ENCODE results near the gene CAMTA1.

Gene CAMTA1

GRCh38 chr1:6971699-6972098, 186.4 kb downstream of the CAMTA1 start:
- Histone ChIP-seq H3K79me2 (ENCODE audit: control insufficient read depth, insufficient read depth, low read length, poor library complexity) (no peaks in the 10 kb centered on the region), H3K36me3 (ENCODE audit: control insufficient read depth in 1 of 2, insufficient read depth in 2 of 2, low read length in 2 of 2) (no peaks in the 10 kb centered on the region), H3K4me3 (ENCODE audit: low read depth, low read length) (no peak overlapping the region), H2BK120ac (ENCODE audit: insufficient read depth, low read length, poor library complexity) (no peak overlapping the region), H3K27me3 (ENCODE audit: insufficient read depth, low read length) (no peaks in the 10 kb centered on the region), H4K12ac (ENCODE audit: low read depth, low read length) (no peak overlapping the region), H2BK5ac (ENCODE audit: low read depth, low read length, poor library complexity) (no peak overlapping the region), H2BK12ac (ENCODE audit: low read length) (no peak overlapping the region), H3K79me1 (ENCODE audit: low read length) (no peaks in the 10 kb centered on the region), H3K4me2 (ENCODE audit: low read length) (no peak overlapping the region), H3K9ac (ENCODE audit: low read length) (no peak overlapping the region), H3K23ac (ENCODE audit: low read length) (no peak overlapping the region), H2AFZ (ENCODE audit: insufficient read depth, low read length, poor library complexity) (no peak overlapping the region), H3K4me1 (ENCODE audit: control insufficient read depth in 1 of 2, insufficient read depth in 2 of 2, low read length in 2 of 2) (no peaks in the 10 kb centered on the region), H3K9me3 (ENCODE audit: insufficient read depth, low read depth, low read length) (no peaks in the 10 kb centered on the region), H3K18ac (ENCODE audit: low read length) (no peak overlapping the region), H4K91ac (ENCODE audit: low read depth, low read length) (no peak overlapping the region), H3K14ac (ENCODE audit: low read length) (no peak overlapping the region), H3K27ac (ENCODE audit: low read depth, low read length) (no peak overlapping the region), H4K8ac (ENCODE audit: low read depth, low read length) (no peak overlapping the region), H2AK5ac (ENCODE audit: low read length) (no peak overlapping the region), H3K4ac (ENCODE audit: low read depth, low read length) (no peak overlapping the region)
- DNase-seq, result no peak
- no CpG with 5 or more reads among the region's 11 CpGs for WGBS (ENCODE audit: extremely low coverage, insufficient coverage, insufficient read length)

- whole genome bisulfite sequencing (ENCODE audit: extremely low coverage, insufficient coverage, insufficient read length), result no CpG with 5 or more reads among the region's 4 CpGs
- H3K4ac ChIP-seq (ENCODE audit: low read depth, low read length), result no peak overlapping the region
Observed at GRCh38 chr1:6972399-6972798, 187.1 kb downstream of the CAMTA1 start.

GRCh38 chr1:6975331-6976043, 190.2 kb downstream of the CAMTA1 start:
- Histone ChIP-seq H2BK12ac (ENCODE audit: low read length) (no peak overlapping the region), H3K79me1 (ENCODE audit: low read length) (no peaks in the 10 kb centered on the region), H3K36me3 (ENCODE audit: control insufficient read depth in 1 of 2, insufficient read depth in 2 of 2, low read length in 2 of 2) (no peaks in the 10 kb centered on the region), H4K91ac (ENCODE audit: low read depth, low read length) (no peak overlapping the region), H3K4ac (ENCODE audit: low read depth, low read length) (no peak overlapping the region), H3K4me2 (ENCODE audit: low read length) (no peak overlapping the region), H3K27ac (ENCODE audit: low read depth, low read length) (no peak overlapping the region), H3K9me3 (ENCODE audit: insufficient read depth, low read depth, low read length) (peaks cover 3% of the 10 kb centered on the region), H3K18ac (ENCODE audit: low read length) (no peak overlapping the region), H3K4me1 (ENCODE audit: control insufficient read depth in 1 of 2, insufficient read depth in 2 of 2, low read length in 2 of 2) (no peaks in the 10 kb centered on the region), H2AK5ac (ENCODE audit: low read length) (no peak overlapping the region), H2AFZ (ENCODE audit: insufficient read depth, low read length, poor library complexity) (no peak overlapping the region), H3K14ac (ENCODE audit: low read length) (no peak overlapping the region), H4K12ac (ENCODE audit: low read depth, low read length) (no peak overlapping the region), H4K8ac (ENCODE audit: low read depth, low read length) (no peak overlapping the region), H2BK120ac (ENCODE audit: insufficient read depth, low read length, poor library complexity) (no peak overlapping the region), H3K27me3 (ENCODE audit: insufficient read depth, low read length) (no peaks in the 10 kb centered on the region), H2BK5ac (ENCODE audit: low read depth, low read length, poor library complexity) (no peak overlapping the region), H3K79me2 (ENCODE audit: control insufficient read depth, insufficient read depth, low read length, poor library complexity) (no peaks in the 10 kb centered on the region), H3K9ac (ENCODE audit: low read length) (no peak overlapping the region), H3K23ac (ENCODE audit: low read length) (no peak overlapping the region), H3K4me3 (ENCODE audit: low read depth, low read length) (no peak overlapping the region)
- DNase-seq, result no peak
- WGBS (ENCODE audit: extremely low coverage, insufficient coverage, insufficient read length), result no CpG with 5 or more reads among the region's 16 CpGs

More at GRCh38 chr1:6972399-6972798, 187.1 kb downstream of the CAMTA1 start:
- no peak overlapping the region for H2AFZ ChIP-seq (ENCODE audit: insufficient read depth, low read length, poor library complexity)
- no peaks in the 10 kb centered on the region for H3K36me3 ChIP-seq (ENCODE audit: control insufficient read depth in 1 of 2, insufficient read depth in 2 of 2, low read length in 2 of 2)
- no peak overlapping the region for H4K91ac ChIP-seq (ENCODE audit: low read depth, low read length)
- no peak overlapping the region for H3K4me2 ChIP-seq (ENCODE audit: low read length)
- DNase-seq, result no peak
- no peaks in the 10 kb centered on the region for H3K9me3 ChIP-seq (ENCODE audit: insufficient read depth, low read depth, low read length)
- no peaks in the 10 kb centered on the region for H3K79me1 ChIP-seq (ENCODE audit: low read length)
- no peak overlapping the region for H3K18ac ChIP-seq (ENCODE audit: low read length)
- H3K27me3 ChIP-seq (ENCODE audit: insufficient read depth, low read length), result no peaks in the 10 kb centered on the region
- H3K4me1 ChIP-seq (ENCODE audit: control insufficient read depth in 1 of 2, insufficient read depth in 2 of 2, low read length in 2 of 2), result no peaks in the 10 kb centered on the region
- H2BK12ac ChIP-seq (ENCODE audit: low read length), result no peak overlapping the region
- H4K12ac ChIP-seq (ENCODE audit: low read depth, low read length), result no peak overlapping the region
- H2AK5ac ChIP-seq (ENCODE audit: low read length), result no peak overlapping the region
- H4K8ac ChIP-seq (ENCODE audit: low read depth, low read length), result no peak overlapping the region
- H2BK120ac ChIP-seq (ENCODE audit: insufficient read depth, low read length, poor library complexity), result no peak overlapping the region
- no peak overlapping the region for H3K23ac ChIP-seq (ENCODE audit: low read length)
- H3K14ac ChIP-seq (ENCODE audit: low read length), result no peak overlapping the region
- H3K27ac ChIP-seq (ENCODE audit: low read depth, low read length), result no peak overlapping the region
- no peak overlapping the region for H3K9ac ChIP-seq (ENCODE audit: low read length)
- H3K4me3 ChIP-seq (ENCODE audit: low read depth, low read length), result no peak overlapping the region
- H3K79me2 ChIP-seq (ENCODE audit: control insufficient read depth, insufficient read depth, low read length, poor library complexity), result no peaks in the 10 kb centered on the region
- no peak overlapping the region for H2BK5ac ChIP-seq (ENCODE audit: low read depth, low read length, poor library complexity)

- Histone ChIP-seq H2BK120ac (ENCODE audit: insufficient read depth, low read length, poor library complexity) (no peak overlapping the region), H3K9me3 (ENCODE audit: insufficient read depth, low read depth, low read length) (peaks cover 3% of the 10 kb centered on the region)
- no CpG with 5 or more reads among the region's 6 CpGs for WGBS (ENCODE audit: extremely low coverage, insufficient coverage, insufficient read length)
Observed at GRCh38 chr1:6976044-6976375, 190.8 kb downstream of the CAMTA1 start.

More at GRCh38 chr1:6976044-6976375, 190.8 kb downstream of the CAMTA1 start:
- Histone ChIP-seq H3K23ac (ENCODE audit: low read length) (no peak overlapping the region), H3K9ac (ENCODE audit: low read length) (no peak overlapping the region), H3K14ac (ENCODE audit: low read length) (no peak overlapping the region), H3K79me1 (ENCODE audit: low read length) (no peaks in the 10 kb centered on the region), H3K36me3 (ENCODE audit: control insufficient read depth in 1 of 2, insufficient read depth in 2 of 2, low read length in 2 of 2) (no peaks in the 10 kb centered on the region), H3K79me2 (ENCODE audit: control insufficient read depth, insufficient read depth, low read length, poor library complexity) (no peaks in the 10 kb centered on the region), H2AK5ac (ENCODE audit: low read length) (no peak overlapping the region), H4K12ac (ENCODE audit: low read depth, low read length) (no peak overlapping the region), H2AFZ (ENCODE audit: insufficient read depth, low read length, poor library complexity) (no peak overlapping the region), H3K4me3 (ENCODE audit: low read depth, low read length) (no peak overlapping the region), H2BK5ac (ENCODE audit: low read depth, low read length, poor library complexity) (no peak overlapping the region), H3K27me3 (ENCODE audit: insufficient read depth, low read length) (no peaks in the 10 kb centered on the region), H3K18ac (ENCODE audit: low read length) (no peak overlapping the region), H3K4me2 (ENCODE audit: low read length) (no peak overlapping the region), H4K8ac (ENCODE audit: low read depth, low read length) (no peak overlapping the region), H4K91ac (ENCODE audit: low read depth, low read length) (no peak overlapping the region), H3K4ac (ENCODE audit: low read depth, low read length) (no peak overlapping the region), H2BK12ac (ENCODE audit: low read length) (no peak overlapping the region), H3K27ac (ENCODE audit: low read depth, low read length) (no peak overlapping the region), H3K4me1 (ENCODE audit: control insufficient read depth in 1 of 2, insufficient read depth in 2 of 2, low read length in 2 of 2) (no peaks in the 10 kb centered on the region)
- DNase-seq, result no peak
